HG03175 (cell line): ENCODE data around the gene ZNF714.
A peak's percentile ranks its signal among the peaks of the same experiment; 100 is the strongest.

ENCODE experiments used
- ATAC-seq: cut with Tn5 transposase; IDR thresholded peaks from one replicate; pipeline ENCODE4 v1.9.1; 2021; ENCODE audit warnings: mild to moderate bottlenecking, moderate library complexity; ENCODE audit not compliant: unreplicated experiment

The ZNF714 gene

DNA sequence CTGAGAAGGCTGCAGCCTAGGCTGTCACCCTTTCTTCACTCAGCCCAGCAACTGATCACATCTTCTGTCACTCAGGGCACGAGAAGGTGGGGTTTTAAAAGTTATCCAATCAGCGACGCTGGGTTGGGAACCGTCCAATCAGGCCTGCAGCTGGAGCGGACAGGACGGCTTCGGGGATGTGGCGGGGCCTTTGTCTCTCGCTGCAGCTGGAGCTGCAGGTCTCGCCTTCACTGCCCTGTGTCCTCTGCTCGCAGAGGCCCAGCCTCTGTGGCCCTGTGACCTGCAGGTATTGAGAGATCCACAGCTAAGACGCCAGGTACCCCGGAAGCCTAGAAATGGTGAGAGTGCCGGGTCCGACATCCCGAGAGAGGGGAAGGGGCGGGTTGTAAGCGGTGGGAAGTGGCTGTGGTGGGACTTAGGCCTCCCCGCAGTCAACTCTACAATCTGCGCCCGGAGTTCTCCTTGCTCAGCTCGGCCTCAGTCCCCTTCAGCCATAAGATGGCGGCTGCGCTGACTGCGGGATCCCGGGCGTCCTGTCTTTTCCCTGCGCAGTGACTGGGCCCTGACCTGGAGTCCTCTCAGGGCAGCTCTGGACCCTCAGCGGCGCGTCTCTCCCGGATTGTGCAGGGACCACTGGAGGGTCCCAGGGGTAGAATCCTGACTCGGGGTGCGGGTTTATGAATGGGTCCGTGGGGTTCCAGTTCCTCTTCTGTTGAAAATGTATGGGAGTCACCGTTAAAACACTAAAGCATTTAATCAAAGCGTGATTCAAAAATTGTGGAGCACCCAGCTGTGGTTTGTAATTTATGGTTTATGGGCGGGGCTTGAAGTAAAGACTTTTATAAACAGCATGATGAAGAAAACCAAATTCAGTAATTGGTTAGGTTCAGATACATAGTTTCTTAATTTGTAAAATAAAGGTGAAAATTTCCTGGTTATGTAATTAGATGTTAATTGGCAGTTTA lies at the start of gene ZNF714:
Gene ZNF714 (plus strand): TSS at position 193 of the 965 bp plus-strand sequence. CDS start 16,066 bp downstream, outside the sequence.
- peak; percentile 98 for ATAC-seq

DNA sequence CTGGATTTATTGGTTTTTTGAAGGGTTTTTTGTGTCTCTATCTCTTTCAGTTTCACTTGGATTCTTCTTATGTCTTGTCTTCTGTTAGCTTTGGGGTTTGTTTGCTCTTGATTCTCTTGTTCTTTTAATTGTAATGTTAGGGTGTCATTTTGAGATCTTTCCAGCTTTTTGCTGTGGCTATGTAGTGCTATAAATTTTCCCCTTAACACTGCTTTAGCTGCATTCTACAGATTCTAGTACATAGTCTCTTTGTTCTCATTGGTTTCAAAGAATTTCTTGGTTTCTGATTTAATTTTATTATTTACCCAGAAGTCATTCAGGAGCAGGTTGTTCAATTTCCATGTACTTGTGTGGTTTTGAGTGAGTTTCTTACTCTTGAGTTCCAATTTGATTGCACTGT lies 37.0 kb upstream of the ZNF714 start:
- ATAC-seq = no peak

DNA sequence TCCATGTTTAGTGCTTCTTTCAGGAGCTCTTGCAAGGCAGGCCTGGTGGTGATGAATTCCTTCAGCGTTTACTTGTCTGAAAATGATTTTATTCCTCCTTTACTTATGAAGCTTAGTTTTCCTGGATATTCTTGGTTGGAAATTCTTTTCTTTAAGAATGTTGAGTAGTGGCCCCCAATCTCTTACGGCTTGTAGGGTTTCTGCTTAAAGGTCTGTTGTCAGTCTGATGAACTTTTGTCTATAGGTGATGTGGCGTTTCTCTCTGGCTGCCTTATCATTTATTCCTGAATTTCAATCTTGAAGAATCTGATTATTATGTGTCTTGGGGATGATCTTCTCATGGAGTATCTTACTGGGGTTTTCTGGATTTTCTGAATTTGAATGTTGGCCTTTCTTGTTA lies 35.5 kb upstream of the ZNF714 start:
- ATAC-seq = no peak

DNA sequence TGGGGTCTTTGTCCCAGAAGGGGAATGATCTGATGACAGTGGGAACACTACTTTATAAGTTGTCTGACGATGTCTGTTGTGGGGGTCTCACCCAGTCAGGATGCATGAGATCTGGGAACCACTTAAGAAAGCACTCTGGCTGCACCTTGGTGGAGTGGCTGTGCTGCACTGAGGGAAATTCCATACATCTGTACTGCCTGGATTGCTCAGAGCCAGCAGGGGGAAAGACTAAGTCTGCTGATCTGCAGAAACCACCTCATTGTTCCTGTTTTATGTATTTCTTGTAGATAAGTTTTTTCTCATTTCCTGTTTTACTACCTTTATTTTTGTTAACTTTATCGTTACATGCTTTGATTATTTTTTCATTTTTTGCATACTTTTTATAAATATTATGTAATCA lies 34.3 kb upstream of the ZNF714 start:
- ATAC-seq = no peak

DNA sequence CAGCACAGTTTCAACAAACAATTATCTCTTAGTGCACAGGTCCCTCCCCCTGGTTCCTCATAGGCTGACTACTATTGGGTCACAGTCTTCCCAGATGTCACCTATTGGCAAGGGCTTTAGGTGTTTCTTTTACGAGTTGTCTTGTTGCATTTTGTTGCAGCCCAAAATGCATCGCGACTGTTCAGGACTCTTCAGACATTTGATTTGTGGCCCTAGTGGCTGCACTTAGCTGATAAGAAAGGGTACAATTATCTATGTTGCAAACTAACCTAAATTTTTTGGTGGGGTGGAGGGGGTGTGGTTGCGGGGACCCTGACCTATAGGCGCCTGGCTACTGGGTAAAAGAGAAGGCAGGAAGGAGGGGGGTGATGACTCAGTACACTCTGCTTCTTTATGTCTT lies 29.1 kb upstream of the ZNF714 start:
- no peak for ATAC-seq

DNA sequence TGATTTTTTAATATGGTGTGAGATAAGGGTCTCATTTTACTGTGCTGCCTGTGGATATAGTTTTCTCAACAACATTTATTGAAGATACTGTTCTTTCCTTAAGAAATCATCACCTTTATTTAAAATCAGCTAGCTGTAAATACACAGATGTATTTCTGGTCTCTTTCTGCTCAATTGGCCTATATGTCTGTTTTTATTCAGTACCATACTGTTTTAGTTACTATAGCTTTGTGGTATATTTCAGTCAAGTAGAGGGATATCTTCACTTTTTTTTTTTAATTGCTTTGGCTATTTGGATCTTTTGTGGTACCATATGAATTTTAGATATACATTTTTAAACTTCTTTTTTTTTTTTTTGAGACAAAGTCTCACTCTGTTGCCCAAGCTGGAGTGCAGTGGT lies 16.7 kb upstream of the ZNF714 start:
- no peak for ATAC-seq

DNA sequence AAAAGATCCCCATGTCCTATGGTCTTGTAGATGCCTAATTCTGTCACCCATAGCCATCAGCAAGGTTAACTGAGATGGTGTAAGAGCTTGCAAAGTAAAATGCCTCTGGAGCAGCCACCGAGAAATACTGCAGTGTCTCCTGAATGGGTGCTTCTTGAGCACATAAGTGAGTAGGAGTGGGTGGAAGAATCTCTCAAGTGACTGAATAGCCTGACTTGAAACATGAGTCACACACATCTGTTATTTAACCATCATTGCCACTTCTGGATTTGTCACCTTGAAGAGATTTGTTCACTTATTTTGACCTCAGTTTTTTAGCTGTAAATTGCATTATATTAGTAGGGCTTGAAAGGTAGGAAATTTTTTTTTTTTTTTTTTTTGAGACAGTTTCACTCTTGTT lies 2.3 kb downstream of the ZNF714 start:
- ATAC-seq = no peak

DNA sequence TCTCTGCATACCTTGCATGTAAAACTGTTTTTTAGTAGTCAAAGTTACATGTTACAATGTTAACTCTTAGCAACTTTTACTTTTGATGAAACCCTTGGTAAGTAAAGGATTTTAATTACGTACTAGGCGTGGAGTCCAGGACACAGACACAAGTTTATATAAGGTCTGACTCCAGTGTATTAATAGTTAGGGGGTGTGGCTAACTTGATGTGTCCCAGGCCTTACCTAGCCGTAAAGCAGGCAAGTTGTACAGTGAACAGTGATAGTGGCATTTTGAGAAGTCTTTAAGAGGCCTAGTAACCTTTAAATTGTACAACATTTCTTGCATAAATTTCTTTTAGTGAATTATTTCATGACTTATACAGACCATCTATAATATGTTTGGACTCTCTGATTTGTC lies 5.9 kb downstream of the ZNF714 start:
- ATAC-seq = no peak

DNA sequence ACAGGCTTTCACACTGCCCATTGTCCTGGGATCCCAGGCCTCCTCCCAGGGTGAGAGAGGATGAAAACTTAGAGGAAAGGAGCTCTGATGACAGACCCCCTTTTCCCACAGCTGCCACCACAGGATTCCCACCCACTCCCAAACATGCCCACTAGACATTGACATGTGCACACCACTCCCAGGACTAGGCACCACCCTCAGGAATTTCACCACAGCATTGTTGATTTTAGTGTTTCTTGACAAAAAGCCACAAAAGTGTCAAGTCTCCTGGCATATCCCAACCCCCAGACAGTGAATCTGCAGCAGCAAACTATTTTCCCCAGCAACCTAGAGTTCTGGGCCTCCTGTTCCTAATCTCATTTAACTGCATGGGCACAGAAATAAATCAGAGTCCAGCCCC lies 10.1 kb downstream of the ZNF714 start:
- no peak for ATAC-seq

DNA sequence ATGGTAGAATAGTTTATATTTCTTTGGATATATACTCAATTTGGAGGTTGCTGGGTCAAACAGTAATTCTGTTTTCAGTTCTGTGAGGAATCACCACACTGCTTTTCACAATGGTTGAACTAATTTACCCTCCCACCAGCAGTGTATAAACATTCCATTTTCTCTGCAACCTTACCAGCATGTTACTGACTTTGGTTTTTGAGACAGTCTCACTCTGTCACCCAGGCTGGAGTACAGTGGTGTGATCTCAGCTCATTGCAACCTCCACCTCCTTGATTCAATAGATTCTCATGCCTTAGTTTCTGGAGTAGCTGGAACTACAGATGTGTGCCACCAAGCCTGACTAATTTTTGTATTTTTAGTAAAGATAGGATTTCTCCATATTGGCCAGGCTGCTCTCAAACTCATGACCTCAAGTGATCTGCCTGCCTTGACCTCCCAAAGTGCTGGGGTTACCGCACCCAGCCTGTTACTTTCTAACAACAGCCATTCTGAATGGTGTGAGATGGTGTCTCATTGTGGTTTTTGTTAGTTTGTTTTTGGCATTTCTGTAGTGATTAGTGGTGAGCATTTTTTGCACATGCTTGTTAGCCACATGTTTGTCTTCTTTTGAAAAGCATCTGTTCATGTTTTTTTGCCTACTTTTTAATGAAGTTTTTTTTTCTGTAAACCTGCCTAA lies 12.5 kb downstream of the ZNF714 start:
- no peak for ATAC-seq

DNA sequence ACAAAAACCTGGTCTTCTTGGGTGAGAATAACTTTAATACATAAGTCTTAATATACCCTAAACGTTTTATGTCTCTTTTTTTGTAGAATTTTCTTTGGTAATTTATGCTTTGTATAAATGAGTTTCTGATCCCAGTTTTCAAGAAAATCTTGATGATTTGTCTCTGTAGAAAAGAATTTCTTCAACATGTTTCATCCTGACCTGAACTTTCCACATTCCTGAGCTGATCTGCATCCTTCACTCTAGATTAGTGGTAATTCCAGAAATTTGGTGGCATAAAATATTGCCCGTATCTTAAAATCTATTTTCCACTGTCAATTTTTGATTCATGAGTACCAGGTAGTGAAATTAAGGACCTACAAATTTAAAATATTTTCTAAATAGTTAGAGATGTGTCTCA lies 16.3 kb downstream of the ZNF714 start:
- no peak for ATAC-seq

DNA sequence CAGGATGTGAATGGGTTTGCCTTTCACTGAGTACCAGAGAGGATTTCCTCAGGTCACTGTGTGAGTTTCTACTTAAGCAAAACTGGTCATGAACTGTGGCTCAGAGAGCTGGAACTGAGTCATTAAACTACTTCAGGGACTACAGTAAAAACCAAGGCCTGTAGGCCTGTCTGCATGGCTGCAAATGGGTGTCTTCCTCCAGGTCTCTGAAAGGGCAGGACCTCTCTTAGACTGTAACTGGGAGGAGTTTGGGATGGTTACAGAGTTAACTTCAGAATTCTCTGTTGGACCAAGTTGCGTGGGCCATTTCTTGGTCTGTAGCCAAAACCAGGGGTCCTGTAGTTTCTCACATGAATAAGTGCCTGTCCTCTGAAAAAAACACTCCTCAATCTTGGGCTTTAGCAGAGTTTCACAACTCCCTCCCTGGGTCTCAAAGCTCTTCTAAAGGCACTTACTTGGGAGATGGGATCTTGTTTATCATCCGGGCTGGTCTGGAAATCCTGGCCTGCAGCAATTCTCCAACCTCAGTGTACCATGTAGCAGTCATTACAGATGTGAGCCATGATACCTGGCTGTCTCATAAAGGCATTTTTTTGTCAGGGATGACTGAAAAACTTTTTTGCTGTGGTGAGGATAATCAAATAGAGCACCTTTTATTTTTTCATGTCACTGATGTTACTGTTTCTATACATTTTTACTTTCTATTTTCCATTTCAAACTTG lies 19.7 kb downstream of the ZNF714 start:
- no peak for ATAC-seq

DNA sequence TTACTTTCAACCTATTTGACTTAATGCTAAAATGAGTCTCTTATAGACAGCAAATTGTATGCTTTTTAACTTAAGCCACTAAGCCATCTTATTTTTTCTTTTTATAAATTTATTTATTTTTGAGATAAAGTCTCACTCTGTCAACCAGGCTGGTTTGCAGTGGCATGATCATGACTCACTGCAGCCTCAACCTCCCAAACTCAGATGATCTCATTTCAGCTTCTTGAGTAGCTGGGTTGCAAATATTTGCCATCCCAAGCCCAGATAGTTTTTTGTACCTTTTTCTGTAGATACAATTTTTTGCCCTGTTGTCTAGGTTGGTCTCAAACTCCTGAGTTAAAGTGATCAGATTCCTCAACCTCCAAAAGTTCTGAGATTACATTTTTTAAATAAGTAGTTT lies 27.1 kb downstream of the ZNF714 start:
- ATAC-seq = no peak

DNA sequence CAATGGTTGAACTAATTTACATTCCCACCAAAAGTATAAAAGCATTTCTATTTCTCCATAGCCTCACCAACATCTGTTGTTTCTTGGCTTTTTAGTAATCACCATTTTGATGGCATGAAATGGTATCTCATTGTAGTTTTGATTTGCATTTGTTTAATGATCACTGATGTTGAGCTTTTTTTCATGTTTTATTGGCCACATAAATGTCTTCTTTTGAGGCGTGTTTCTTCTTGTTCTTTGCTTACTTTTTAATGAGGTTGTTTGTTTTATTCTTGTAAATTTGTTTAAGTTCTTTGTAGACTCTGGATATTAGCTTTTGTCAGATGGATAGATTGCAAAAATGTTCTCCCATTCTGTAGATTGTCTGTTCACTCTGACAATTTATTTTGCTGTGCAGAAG lies 28.2 kb downstream of the ZNF714 start:
- ATAC-seq = no peak

DNA sequence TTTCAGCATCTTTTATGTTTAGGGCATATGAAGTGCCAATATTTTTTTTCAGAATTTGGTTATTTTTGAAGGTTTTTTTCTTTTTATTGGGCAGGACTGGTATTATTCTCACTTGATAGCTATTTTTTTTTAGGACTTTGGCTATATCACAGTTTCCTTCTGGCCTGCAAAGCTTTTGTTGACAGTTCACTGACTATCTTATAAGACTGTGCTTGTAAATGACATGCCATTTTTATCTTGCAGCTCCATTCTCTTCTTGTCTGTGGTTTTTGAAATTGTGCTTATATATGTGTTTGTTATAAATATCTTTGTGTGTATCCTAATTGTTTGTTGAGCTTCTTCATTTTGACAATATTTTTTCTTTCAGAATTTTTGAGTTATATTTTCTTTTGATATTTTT lies 33.4 kb downstream of the ZNF714 start:
- no peak for ATAC-seq

DNA sequence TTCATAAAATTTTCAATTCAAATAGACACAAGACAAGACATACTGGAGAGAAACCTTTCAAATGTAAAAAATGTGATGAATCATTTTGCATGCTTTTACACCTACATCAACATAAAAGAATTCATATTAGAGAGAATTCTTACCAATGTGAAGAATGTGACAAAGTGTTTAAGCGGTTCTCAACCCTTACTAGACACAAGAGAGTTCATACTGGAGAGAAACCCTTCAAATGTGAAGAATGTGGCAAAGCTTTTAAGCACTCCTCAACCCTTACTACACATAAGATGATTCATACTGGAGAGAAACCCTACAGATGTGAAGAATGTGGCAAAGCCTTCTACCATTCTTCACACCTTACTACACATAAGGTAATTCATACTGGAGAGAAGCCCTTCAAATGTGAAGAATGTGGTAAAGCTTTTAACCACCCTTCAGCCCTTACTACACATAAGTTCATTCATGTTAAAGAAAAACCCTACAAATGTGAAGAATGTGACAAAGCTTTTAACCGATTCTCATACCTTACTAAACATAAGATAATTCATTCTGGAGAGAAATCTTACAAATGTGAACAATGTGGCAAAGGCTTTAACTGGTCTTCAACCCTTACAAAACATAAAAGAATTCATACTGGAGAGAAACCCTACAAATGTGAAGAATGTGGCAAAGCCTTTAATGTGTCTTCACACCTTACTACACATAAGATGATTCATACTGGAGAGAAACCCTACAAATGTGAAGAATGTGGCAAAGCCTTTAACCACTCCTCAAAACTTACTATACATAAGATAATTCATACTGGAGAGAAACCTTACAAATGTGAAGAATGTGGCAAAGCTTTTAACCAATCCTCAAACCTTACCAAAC lies 35.3 kb downstream of the ZNF714 start:
- ATAC-seq = no peak

DNA sequence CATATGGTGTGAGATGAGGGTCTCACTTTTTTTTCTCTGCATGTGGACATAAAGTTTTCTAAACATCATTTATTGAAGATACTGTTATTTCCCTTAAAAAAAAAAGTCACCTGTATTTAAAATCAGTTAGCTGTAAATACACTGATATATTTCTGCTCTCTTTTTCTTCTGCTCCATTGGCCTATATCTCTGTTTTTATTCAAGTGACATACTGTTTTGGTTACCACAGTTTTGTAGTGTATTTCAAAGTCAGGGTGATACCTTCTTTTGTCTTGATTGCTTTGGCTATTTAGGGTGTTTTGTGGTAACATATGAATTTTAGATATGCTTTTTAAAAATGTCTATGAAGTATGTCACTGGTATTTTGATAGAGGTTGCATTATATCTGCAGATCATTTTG lies 44.1 kb downstream of the ZNF714 start:
- no peak for ATAC-seq

DNA sequence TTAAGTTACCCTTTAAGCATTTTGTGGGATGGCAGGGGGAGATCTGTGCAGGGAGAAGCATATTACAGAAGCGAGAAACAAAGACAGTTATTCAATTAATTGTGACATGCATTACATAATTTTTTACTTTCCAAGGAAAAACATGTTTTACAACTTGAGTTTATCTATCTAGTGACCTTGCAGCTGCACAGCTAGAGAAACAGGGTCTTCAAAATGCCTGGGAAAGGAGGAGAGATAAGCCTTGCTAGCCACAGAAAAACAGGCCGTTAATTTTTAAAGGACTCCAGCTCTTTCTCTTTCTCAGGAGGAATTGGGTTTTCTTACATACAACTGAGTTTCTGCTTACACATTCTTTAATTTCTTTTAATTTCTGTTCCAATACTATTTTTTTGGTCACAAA lies 45.0 kb downstream of the ZNF714 start:
- ATAC-seq = no peak

DNA sequence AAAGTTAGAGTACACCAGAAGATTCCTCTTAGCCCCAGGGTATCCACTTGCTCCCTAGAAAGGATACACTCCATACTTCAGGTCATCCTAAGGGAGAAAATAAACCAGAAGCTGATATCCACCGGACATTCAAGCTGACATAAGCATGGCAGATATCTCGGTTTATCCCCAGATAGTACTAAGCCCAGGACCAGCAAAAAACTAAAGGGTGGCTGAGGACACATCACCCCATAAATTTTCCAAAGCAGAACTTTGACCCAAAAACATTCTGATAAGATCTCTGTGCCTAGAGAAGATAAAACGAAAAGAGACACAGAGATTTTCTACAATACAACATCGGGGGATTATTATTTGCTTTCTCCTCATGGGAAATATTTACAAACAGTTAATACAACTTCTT lies 45.9 kb downstream of the ZNF714 start:
- no peak for ATAC-seq

DNA sequence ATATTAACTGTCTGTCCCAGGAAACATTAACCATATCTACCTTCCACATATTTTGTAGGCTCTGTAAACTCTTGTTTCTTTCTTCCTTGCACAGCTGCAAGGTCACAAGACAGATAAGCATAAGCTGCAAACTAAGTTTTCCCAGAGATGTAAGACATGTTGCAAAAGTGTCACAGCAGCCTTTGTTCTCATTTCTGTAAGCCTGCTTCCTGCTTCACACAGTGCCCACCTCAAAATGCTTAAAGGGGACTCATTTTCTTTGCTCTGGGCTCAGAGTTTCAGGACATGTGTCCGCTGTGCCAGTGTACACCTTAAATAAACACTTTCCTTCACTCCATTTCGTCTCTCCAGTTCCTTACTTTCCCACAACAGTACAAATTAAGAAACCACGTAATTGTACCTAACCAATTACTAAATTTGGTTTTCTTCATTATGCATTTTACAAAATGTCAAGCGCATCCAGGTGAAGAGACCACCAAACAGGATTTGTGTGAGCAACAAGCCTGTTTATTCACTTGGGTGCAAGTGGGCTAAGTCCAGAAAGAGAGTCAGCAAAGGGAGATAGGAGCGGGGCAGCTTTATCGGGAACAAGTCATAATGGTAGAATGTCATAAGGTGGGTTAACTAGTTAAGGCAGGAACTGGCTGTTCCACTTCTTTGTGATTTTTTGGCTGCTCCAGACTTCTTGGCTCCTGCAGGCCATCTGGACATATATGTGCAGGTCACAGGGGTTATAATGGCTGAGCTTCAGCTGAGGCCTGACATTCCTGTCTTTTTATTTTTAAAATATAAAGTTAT lies 47.1 kb downstream of the ZNF714 start:
- ATAC-seq = no peak
